HCT116 (cell line): ENCODE data around the gene ZNF594.

Experiments
- CEBPB ChIP-seq: IDR thresholded peaks from 2 replicates; pipeline ENCODE4 v1.6.1; 2012; ENCODE audit warnings: low read depth
- EZH2phosphoT487 ChIP-seq: fragments of 200-600 bp; IDR thresholded peaks from 2 replicates; pipeline ENCODE4 v1.6.1; 2018; ENCODE audit warnings: antibody characterized with exemption, borderline replicate concordance
- RAD21 ChIP-seq: IDR thresholded peaks from 2 replicates; pipeline ENCODE4 v1.6.1; 2012; ENCODE audit warnings: low read depth, mild to moderate bottlenecking
- TF ChIP-seq, protein P1 (sequence below): IDR thresholded peaks from 2 replicates; pipeline ENCODE4 v1.6.1; 2011; ENCODE audit warnings: mild to moderate bottlenecking, low read length, moderate library complexity; ENCODE audit not compliant: insufficient replicate concordance; ENCODE audit errors: extremely low read depth

DNA sequence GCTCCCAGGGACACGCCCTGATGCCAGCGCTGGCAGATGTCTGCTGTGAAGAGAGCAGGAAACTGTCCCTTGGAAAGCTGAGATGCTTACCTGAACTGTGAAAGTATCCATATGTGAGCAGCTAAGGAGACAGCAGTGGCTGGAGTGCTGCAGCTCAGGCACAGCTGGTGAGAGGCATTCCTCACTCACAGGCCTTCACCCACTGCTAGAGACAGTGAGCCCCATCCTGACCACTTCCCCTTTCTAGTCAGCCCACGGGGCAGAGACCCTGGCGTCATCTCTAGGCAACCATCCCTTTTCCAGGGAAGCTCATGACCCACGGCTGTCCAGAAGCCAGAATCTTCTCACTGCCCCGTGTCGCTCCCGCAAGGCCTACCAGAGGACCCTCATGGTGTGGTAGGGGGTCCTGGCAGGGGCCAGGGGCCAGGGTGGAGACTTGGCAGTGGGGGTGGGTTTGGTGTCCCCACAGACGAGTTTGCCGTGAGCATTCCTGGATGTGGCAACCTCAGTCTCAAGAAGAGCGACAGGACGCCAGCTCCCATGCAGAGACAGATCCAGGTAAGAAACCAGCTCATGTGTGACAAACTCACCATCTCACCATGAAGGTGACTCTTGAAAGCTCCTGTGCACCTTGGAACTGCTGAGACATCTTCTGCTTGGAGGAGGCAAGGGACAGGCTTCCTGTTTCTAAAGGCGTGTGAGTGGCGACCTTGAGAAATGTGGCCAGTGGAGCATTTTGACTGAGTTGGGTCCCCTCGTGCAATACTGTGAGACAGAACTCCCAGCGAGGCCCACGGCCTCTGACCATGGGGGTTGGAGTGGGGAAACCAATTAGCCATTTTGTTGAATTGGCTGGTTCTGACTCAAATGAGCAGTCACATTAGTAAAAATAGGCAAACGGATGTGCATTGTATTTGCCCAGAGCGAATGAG lies 43.2 kb upstream of the ZNF594 start, which contains the start of gene SCIMP:
- no peak for TF ChIP-seq EZH2phosphoT487
- TF ChIP-seq, protein P1, sequence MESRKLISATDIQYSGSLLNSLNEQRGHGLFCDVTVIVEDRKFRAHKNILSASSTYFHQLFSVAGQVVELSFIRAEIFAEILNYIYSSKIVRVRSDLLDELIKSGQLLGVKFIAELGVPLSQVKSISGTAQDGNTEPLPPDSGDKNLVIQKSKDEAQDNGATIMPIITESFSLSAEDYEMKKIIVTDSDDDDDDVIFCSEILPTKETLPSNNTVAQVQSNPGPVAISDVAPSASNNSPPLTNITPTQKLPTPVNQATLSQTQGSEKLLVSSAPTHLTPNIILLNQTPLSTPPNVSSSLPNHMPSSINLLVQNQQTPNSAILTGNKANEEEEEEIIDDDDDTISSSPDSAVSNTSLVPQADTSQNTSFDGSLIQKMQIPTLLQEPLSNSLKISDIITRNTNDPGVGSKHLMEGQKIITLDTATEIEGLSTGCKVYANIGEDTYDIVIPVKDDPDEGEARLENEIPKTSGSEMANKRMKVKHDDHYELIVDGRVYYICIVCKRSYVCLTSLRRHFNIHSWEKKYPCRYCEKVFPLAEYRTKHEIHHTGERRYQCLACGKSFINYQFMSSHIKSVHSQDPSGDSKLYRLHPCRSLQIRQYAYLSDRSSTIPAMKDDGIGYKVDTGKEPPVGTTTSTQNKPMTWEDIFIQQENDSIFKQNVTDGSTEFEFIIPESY, result no peak
- TF ChIP-seq CEBPB, result no peak
- TF ChIP-seq RAD21, result no peak
